ENCODE measurements around the gene TNFSF8. TPM values are rescaled to one million over a fixed set of nuclear protein-coding genes. Genes with fewer than 3 reads are reported as not detected.
A peak's percentile ranks its signal among the peaks of the same experiment; 100 is the strongest.

The TNFSF8 gene
- total RNA-seq, 2 experiments from 2014 or later, result 37.9 to 38.7 TPM

- intact Hi-C loops (cut with micrococcal nuclease), result loop anchor here (1.0 to 10.0 kb wide), 8 partner anchors 14 to 410 kb away; partner anchors contain the start of genes TNFSF15 and TNFSF8
- DNase-seq, result peak; percentile 76
These were observed 35.6 kb downstream of the TNFSF8 start for GRCh38 chr9:114894609-114895433.

GRCh38 chr9:114894206-114894605 is 36.2 kb downstream of the TNFSF8 start:
- ChIA-PET CTCF (interaction anchor here (0.6 to 2.3 kb wide), 9 partner anchors 12 to 214 kb away, joined by 3 to 16 read pairs (median 4); partner anchors contain the start of genes TNFSF15 and TNFSF8), POLR2A (interaction anchor here (1.1 to 1.6 kb wide), 6 partner anchors 15 to 203 kb away, joined by 4 to 11 read pairs (median 8); partner anchors contain the start of gene TNFSF8)
- no peak for DNase-seq
- H3K9me3 Mint-ChIP-seq, result peaks cover 5% of the 10 kb centered on the region
- no peak overlapping the region for H3K4me3 Mint-ChIP-seq
- peaks cover 5% of the 10 kb centered on the region for H3K36me3 Mint-ChIP-seq
- intact Hi-C loops (cut with micrococcal nuclease), result loop anchor here (1.0 to 10.0 kb wide), 7 partner anchors 15 to 409 kb away; partner anchors contain the start of gene TNFSF8
- peaks cover 59% of the 10 kb centered on the region for H3K4me1 Mint-ChIP-seq (ENCODE audit: low read depth)
- H3K27me3 Mint-ChIP-seq, result no peaks in the 10 kb centered on the region
- H3K27ac Mint-ChIP-seq, result peak overlapping the region; percentile 77

More at GRCh38 chr9:114894609-114895433, 35.6 kb downstream of the TNFSF8 start:
- Mint-ChIP-seq H3K36me3 (peaks cover 5% of the 10 kb centered on the region), H3K9me3 (peaks cover 5% of the 10 kb centered on the region), H3K4me3 (no peak overlapping the region), H3K27me3 (no peaks in the 10 kb centered on the region), H3K27ac (peak overlapping the region; percentile 77), H3K4me1 (ENCODE audit: low read depth) (peaks cover 53% of the 10 kb centered on the region)
- ChIA-PET POLR2A (interaction anchor here (1.0 to 1.6 kb wide), 7 partner anchors 15 to 204 kb away, joined by 3 to 11 read pairs (median 6); partner anchors contain the start of genes TNFSF15 and TNFSF8), CTCF (interaction anchor here (0.6 to 2.3 kb wide), 11 partner anchors 12 to 214 kb away, joined by 3 to 16 read pairs (median 3); partner anchors contain the start of genes TNFSF15 and TNFSF8)

- intact Hi-C loops (cut with micrococcal nuclease), result loop anchor here (1.0 to 10.0 kb wide), 11 partner anchors 9 to 409 kb away; partner anchors contain the start of gene TNFSF8
- H3K4me3 Mint-ChIP-seq, result no peak overlapping the region
- DNase-seq, result peak; percentile 62
- H3K9me3 Mint-ChIP-seq, result peaks cover 5% of the 10 kb centered on the region
- peaks cover 67% of the 10 kb centered on the region for H3K4me1 Mint-ChIP-seq (ENCODE audit: low read depth)
- H3K36me3 Mint-ChIP-seq, result peaks cover 5% of the 10 kb centered on the region
- peak overlapping the region; percentile 77 for H3K27ac Mint-ChIP-seq
- ChIA-PET CTCF (interaction anchor here (0.6 to 1.4 kb wide), 4 partner anchors 13 to 212 kb away, joined by 3 to 7 read pairs (median 4); partner anchors contain the start of gene TEX48), POLR2A (interaction anchor here (1.5 kb wide), 1 partner anchor 87 kb away, joined by 4 read pairs; the partner anchor contains the start of gene TNFSF15)
- no peaks in the 10 kb centered on the region for H3K27me3 Mint-ChIP-seq
These were observed 37.0 kb downstream of the TNFSF8 start for GRCh38 chr9:114893221-114894010.

GRCh38 chr9:114889802-114890224 is 40.6 kb downstream of the TNFSF8 start:
- peaks cover 8% of the 10 kb centered on the region for H3K36me3 Mint-ChIP-seq
- peaks cover 14% of the 10 kb centered on the region for H3K9me3 Mint-ChIP-seq
- POLR2A ChIA-PET, result no interaction called here
- CTCF ChIA-PET, result interaction anchor here (1.3 to 3.2 kb wide), 4 partner anchors 10 to 208 kb away, joined by 4 to 19 read pairs (median 6); partner anchors contain the start of gene TEX48
- H3K27ac Mint-ChIP-seq, result peak overlapping the region; percentile 42
- no peak overlapping the region for H3K4me3 Mint-ChIP-seq
- no peaks in the 10 kb centered on the region for H3K27me3 Mint-ChIP-seq
- peak; percentile 68 for DNase-seq
- H3K4me1 Mint-ChIP-seq (ENCODE audit: low read depth), result peaks cover 59% of the 10 kb centered on the region
- intact Hi-C loops (cut with micrococcal nuclease), result loop anchor here (2.0 to 10.0 kb wide), 2 partner anchors 13 to 405 kb away; no protein-coding TSS in a partner anchor

GRCh38 chr9:114888607-114889006 is 41.8 kb downstream of the TNFSF8 start:
- Mint-ChIP-seq H3K36me3 (peaks cover 10% of the 10 kb centered on the region), H3K9me3 (peaks cover 22% of the 10 kb centered on the region), H3K27ac (no peak overlapping the region), H3K4me1 (ENCODE audit: low read depth) (peaks cover 53% of the 10 kb centered on the region), H3K27me3 (no peaks in the 10 kb centered on the region), H3K4me3 (no peak overlapping the region)
- DNase-seq, result no peak
- intact Hi-C loops (cut with micrococcal nuclease), result loop anchor here (2.0 kb wide), 1 partner anchor 14 kb away; no protein-coding TSS in a partner anchor
- ChIA-PET POLR2A (no interaction called here), CTCF (interaction anchor here (1.2 to 3.2 kb wide), 5 partner anchors 10 to 207 kb away, joined by 3 to 19 read pairs (median 4); partner anchors contain the start of gene TEX48)

- intact Hi-C loops (cut with micrococcal nuclease), result loop anchor here (2.0 kb wide), 1 partner anchor 15 kb away; no protein-coding TSS in a partner anchor
- Mint-ChIP-seq H3K27me3 (no peaks in the 10 kb centered on the region), H3K9me3 (peaks cover 22% of the 10 kb centered on the region), H3K27ac (no peak overlapping the region), H3K4me1 (ENCODE audit: low read depth) (peaks cover 47% of the 10 kb centered on the region), H3K36me3 (peaks cover 8% of the 10 kb centered on the region), H3K4me3 (no peak overlapping the region)
- POLR2A ChIA-PET, result no interaction called here
- CTCF ChIA-PET, result interaction anchor here (1.0 to 3.0 kb wide), 4 partner anchors 11 to 153 kb away, joined by 3 to 9 read pairs (median 4); no protein-coding TSS in a partner anchor
- DNase-seq, result no peak
These were observed 42.4 kb downstream of the TNFSF8 start for GRCh38 chr9:114887963-114888362.

- H3K4me3 Mint-ChIP-seq, result no peak overlapping the region
These were observed 45.5 kb downstream of the TNFSF8 start for GRCh38 chr9:114884787-114885452.

GRCh38 chr9:114883709-114884108 is 46.7 kb downstream of the TNFSF8 start:
- no peak for DNase-seq
- H3K4me3 Mint-ChIP-seq, result no peak overlapping the region
- intact Hi-C loops (cut with micrococcal nuclease), result loop anchor here (1.0 kb wide), 1 partner anchor 10 kb away; no protein-coding TSS in a partner anchor
- peaks cover 5% of the 10 kb centered on the region for H3K36me3 Mint-ChIP-seq
- no peaks in the 10 kb centered on the region for H3K27me3 Mint-ChIP-seq
- H3K9me3 Mint-ChIP-seq, result peaks cover 17% of the 10 kb centered on the region
- peaks cover 15% of the 10 kb centered on the region for H3K4me1 Mint-ChIP-seq (ENCODE audit: low read depth)
- CTCF ChIA-PET, result no interaction called here
- POLR2A ChIA-PET, result no interaction called here
- H3K27ac Mint-ChIP-seq, result no peak overlapping the region

More at GRCh38 chr9:114884787-114885452, 45.5 kb downstream of the TNFSF8 start:
- peaks cover 27% of the 10 kb centered on the region for H3K4me1 Mint-ChIP-seq (ENCODE audit: low read depth)
- no peaks in the 10 kb centered on the region for H3K27me3 Mint-ChIP-seq
- no peak overlapping the region for H3K27ac Mint-ChIP-seq
- no peak for DNase-seq
- intact Hi-C loops (cut with micrococcal nuclease), result no loop called here
- POLR2A ChIA-PET, result no interaction called here
- H3K9me3 Mint-ChIP-seq, result peaks cover 17% of the 10 kb centered on the region
- CTCF ChIA-PET, result no interaction called here
- H3K36me3 Mint-ChIP-seq, result peaks cover 5% of the 10 kb centered on the region

GRCh38 chr9:114880291-114880745 is 50.1 kb downstream of the TNFSF8 start:
- ChIA-PET CTCF (no interaction called here), POLR2A (interaction anchor here (1.4 kb wide), 1 partner anchor 17 kb away, joined by 3 read pairs; no protein-coding TSS in a partner anchor)
- no peak overlapping the region for H3K27ac Mint-ChIP-seq
- no peak overlapping the region for H3K4me3 Mint-ChIP-seq
- DNase-seq, result no peak
- peaks cover 34% of the 10 kb centered on the region for H3K9me3 Mint-ChIP-seq
- intact Hi-C loops (cut with micrococcal nuclease), result no loop called here
- H3K36me3 Mint-ChIP-seq, result peaks cover 14% of the 10 kb centered on the region
- H3K4me1 Mint-ChIP-seq (ENCODE audit: low read depth), result peaks cover 7% of the 10 kb centered on the region
- no peaks in the 10 kb centered on the region for H3K27me3 Mint-ChIP-seq

- no peak for DNase-seq
- ChIA-PET POLR2A (no interaction called here), CTCF (no interaction called here)
- H3K4me3 Mint-ChIP-seq, result no peak overlapping the region
- no peak overlapping the region for H3K27ac Mint-ChIP-seq
- H3K4me1 Mint-ChIP-seq (ENCODE audit: low read depth), result peaks cover 3% of the 10 kb centered on the region
- no peaks in the 10 kb centered on the region for H3K27me3 Mint-ChIP-seq
- peaks cover 18% of the 10 kb centered on the region for H3K36me3 Mint-ChIP-seq
- peaks cover 38% of the 10 kb centered on the region for H3K9me3 Mint-ChIP-seq
- intact Hi-C loops (cut with micrococcal nuclease), result no loop called here
These were observed 51.4 kb downstream of the TNFSF8 start for GRCh38 chr9:114878879-114879564.

Data from activated CD4-positive, alpha-beta memory T cell treated with anti-CD3 and anti-CD28 coated beads for 36 hours (primary cell).